ENCODE data around the gene IQCN.

IQCN gene

DNA sequence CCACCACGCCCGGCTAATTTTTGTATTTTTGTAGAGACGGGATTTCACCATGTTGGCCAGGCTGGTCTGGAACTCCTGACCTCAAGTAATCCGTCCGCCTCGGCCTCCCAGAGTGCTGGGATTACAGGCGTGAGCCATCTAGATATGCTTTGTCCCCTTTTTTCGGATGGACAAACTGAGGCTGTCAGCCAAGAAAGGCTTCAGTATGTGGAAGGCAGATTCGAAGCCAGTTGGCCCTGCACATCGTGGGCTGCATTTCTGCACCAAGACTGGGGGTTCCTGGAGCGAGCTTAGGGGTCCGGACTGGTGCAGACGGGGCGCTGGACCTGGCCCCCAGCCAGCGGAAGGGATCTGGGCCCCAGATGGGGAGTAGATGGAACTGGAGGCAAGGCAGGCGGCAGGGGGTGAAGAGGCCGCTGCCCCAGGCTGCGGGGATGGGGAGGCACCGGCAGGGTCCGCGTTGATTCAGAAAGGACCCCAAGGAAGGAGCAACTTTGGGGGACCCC, 16.8 kb upstream of the IQCN start:
- Histone ChIP-seq H3K4me3 (ENCODE audit: insufficient read length, low read depth) (peak overlapping the region; percentile 81), H3K27me3 (ENCODE audit: insufficient read depth, insufficient read length) (no peaks in the 10 kb centered on the region), H3K4me1 (ENCODE audit: insufficient read depth, insufficient read length) (peaks cover 32% of the 10 kb centered on the region), H3K36me3 (ENCODE audit: insufficient read depth, insufficient read length, low read length) (no peaks in the 10 kb centered on the region), H3K9me3 (ENCODE audit: insufficient read depth, low read length) (no peaks in the 10 kb centered on the region), H3K9ac (ENCODE audit: insufficient read length, low read depth) (peak overlapping the region; percentile 92)
- TF ChIP-seq ZNF274 (IDR thresholded peaks at IDR 0.05; ENCODE audit: low read depth, low read length) (no peak), YY1 (IDR thresholded peaks at IDR 0.05; ENCODE audit: insufficient read depth, insufficient read length) (no peak), SUZ12 (IDR thresholded peaks at IDR 0.05; ENCODE audit: extremely low read depth, insufficient read depth, insufficient read length) (no peak)
- no peak for DNase-seq (ENCODE audit: low read depth, low spot score)

DNA sequence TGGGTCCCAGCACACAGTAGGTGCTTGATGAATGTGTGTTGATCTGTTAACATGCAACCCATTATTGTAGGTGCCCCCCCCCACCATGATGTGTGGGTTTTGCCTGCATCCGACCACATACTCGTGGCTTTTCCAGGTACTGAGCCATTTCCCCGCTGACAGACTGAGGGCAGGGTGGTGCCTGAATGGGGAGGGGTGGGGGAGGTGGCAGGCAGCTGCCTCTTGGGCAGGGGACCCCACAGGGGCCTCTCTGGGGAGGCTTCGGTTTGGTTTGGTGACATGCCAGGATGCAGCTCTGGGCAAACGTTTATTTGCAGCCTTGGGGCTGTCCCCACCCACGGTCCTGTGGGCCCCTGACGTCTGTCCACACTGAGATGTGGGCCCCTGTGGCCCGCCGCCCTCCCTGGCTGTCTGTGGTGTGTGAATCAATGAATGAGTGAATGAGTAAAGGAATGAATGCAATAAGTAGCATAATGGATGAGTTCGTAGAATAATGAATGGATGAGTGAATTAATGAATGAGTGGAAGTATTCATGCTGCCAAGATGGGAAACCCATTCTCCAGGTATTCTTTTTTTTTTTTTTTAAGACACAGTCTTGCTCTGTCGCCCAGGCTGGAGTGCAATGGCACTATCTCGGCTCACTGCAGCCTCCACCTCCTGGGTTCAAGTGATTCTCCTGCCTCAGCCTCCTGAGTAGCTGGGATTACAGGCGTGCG, 16.2 kb upstream of the IQCN start:
- peak overlapping the region; percentile 36 for H3K9ac ChIP-seq (ENCODE audit: insufficient read length, low read depth)
- TF ChIP-seq ZNF274 (IDR thresholded peaks at IDR 0.05; ENCODE audit: low read depth, low read length) (no peak), YY1 (IDR thresholded peaks at IDR 0.05; ENCODE audit: insufficient read depth, insufficient read length) (no peak), SUZ12 (IDR thresholded peaks at IDR 0.05; ENCODE audit: extremely low read depth, insufficient read depth, insufficient read length) (no peak)
- no peaks in the 10 kb centered on the region for H3K36me3 ChIP-seq (ENCODE audit: insufficient read depth, insufficient read length, low read length)
- no peak overlapping the region for H3K4me3 ChIP-seq (ENCODE audit: insufficient read length, low read depth)
- no peaks in the 10 kb centered on the region for H3K9me3 ChIP-seq (ENCODE audit: insufficient read depth, low read length)
- DNase-seq (ENCODE audit: low read depth, low spot score), result no peak
- peaks cover 32% of the 10 kb centered on the region for H3K4me1 ChIP-seq (ENCODE audit: insufficient read depth, insufficient read length)
- H3K27me3 ChIP-seq (ENCODE audit: insufficient read depth, insufficient read length), result no peaks in the 10 kb centered on the region

DNA sequence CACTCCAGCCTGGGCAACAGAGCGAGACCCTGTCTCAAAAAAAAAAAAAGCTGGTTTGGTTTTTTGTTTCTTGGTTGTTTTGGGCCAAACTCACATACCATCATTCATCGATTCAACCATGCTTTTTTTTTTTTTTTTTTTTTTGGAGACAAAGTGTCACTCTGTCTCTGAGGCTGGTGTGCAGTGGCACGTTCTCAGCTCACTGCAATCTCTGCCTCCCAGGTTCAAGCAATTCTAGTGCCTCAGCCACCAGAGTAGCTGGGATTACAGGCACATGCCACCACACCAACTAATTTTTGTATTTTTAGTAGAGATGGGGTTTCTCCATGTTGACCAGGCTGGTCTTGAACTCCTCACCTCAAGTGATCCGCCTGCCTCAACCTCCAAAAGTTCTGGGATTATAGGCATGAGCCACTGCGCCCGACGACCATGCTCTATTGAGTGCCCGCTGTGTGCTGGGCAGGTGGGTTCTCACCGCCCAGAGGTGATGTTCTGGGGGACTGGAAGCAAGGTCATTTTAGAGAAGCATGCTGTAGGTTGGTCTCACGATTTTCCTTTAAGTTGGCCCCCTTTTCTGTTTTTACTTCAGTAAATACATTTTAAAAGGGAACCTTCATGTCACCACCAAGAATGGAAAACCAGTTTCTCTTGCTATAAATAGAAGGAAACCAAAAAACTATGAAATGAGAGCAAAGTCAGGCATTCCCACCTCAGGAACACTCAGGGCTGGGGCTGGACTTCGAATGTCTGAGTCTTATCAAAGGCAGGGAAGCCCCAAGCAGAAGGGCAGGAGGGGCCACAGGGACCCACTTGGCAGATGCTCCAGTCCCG, 15.4 kb upstream of the IQCN start:
- no peak for TF ChIP-seq SUZ12 (IDR thresholded peaks at IDR 0.05; ENCODE audit: extremely low read depth, insufficient read depth, insufficient read length)
- TF ChIP-seq ZNF274 (IDR thresholded peaks at IDR 0.05; ENCODE audit: low read depth, low read length), result no peak
- TF ChIP-seq YY1 (IDR thresholded peaks at IDR 0.05; ENCODE audit: insufficient read depth, insufficient read length), result no peak
- Histone ChIP-seq H3K27me3 (ENCODE audit: insufficient read depth, insufficient read length) (no peaks in the 10 kb centered on the region), H3K9ac (ENCODE audit: insufficient read length, low read depth) (peak overlapping the region; percentile 36), H3K4me1 (ENCODE audit: insufficient read depth, insufficient read length) (peaks cover 30% of the 10 kb centered on the region), H3K36me3 (ENCODE audit: insufficient read depth, insufficient read length, low read length) (no peaks in the 10 kb centered on the region), H3K9me3 (ENCODE audit: insufficient read depth, low read length) (no peaks in the 10 kb centered on the region), H3K4me3 (ENCODE audit: insufficient read length, low read depth) (no peak overlapping the region)
- no peak for DNase-seq (ENCODE audit: low read depth, low spot score)

DNA sequence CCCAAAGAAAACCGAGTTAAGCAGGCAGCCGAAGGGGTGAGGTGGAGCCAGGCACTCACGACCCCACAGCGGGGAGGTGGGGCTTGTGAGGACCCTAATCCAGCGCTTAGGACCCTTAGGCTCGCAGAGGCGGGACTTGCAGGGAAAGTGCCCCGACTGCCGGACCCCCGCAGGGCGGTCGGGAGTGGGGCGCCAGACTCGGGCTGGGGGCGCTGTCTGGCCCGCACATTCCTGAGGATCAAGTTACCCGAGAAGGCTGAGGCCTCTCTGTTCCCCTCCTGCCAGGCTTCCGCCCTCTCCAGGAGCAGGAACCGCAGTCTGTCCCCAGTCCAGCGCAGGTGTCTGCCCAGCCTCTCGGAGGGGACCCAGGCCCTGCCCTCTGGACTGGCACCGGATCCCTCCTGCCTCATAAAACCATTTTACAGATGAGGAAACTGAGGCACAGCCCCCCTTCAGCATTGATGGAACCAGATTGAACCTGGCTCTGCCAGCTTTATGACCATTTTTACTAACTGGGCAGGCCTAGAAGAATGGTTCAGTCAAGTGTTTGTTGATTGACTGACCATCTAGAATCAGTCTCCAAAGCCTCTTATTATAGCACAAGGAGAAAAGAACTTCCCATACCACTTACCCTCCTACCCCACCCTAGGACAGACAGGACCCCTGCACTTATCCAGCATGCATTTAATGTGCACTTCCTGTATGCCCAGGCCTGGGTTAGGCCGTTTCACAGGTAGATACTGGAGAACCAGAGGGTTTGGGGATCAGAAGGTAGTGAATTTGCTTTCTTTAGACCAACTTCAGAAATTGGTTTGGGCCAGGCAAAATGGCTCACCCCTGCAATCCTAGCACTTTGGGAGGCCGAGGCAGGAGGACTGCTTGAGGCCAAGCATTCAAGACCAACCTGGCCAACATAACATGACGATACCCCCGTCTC, 13.9 kb upstream of the IQCN start:
- no peak for DNase-seq (ENCODE audit: low read depth, low spot score)
- TF ChIP-seq ZNF274 (IDR thresholded peaks at IDR 0.05; ENCODE audit: low read depth, low read length), result no peak
- TF ChIP-seq YY1 (IDR thresholded peaks at IDR 0.05; ENCODE audit: insufficient read depth, insufficient read length), result no peak
- TF ChIP-seq SUZ12 (IDR thresholded peaks at IDR 0.05; ENCODE audit: extremely low read depth, insufficient read depth, insufficient read length), result no peak
- Histone ChIP-seq H3K27me3 (ENCODE audit: insufficient read depth, insufficient read length) (no peaks in the 10 kb centered on the region), H3K9me3 (ENCODE audit: insufficient read depth, low read length) (no peaks in the 10 kb centered on the region), H3K9ac (ENCODE audit: insufficient read length, low read depth) (peak overlapping the region; percentile 54), H3K4me1 (ENCODE audit: insufficient read depth, insufficient read length) (peaks cover 24% of the 10 kb centered on the region), H3K4me3 (ENCODE audit: insufficient read length, low read depth) (peak overlapping the region; percentile 36), H3K36me3 (ENCODE audit: insufficient read depth, insufficient read length, low read length) (no peaks in the 10 kb centered on the region)

DNA sequence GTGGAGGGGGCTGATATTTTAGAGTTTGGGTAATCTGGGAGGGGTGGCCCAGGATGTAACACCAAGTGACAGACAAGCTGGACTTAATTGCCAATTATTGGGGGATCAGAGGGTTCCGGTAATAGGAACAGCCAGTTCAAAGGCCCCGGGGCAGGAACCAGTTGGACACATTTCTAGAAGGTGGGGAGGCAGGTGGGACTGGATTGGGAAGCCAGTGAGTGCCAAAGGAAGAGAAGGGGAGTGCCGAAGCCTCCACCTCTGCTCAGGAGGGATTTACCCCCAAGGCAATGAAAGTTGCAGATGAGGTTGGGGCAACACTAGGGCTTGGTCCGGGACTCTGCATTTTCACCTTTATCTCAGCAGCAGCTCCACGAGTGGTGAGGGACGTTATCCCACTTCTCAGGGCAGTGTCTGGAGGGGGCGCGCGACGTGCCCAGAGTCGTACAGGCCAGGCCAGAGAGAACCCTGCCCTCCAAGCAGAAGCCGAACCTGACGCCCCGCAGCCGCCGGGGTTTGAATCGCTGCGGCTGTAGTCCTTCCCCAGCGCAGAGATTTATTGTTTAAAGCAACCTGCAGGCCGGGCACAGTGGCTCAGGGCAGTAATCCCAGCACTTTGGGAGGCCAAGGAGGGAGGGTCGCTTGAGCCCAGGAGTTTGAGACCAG, 12.9 kb upstream of the IQCN start:
- DNase-seq (ENCODE audit: low read depth, low spot score), result no peak
- Histone ChIP-seq H3K27me3 (ENCODE audit: insufficient read depth, insufficient read length) (no peaks in the 10 kb centered on the region), H3K9ac (ENCODE audit: insufficient read length, low read depth) (peak overlapping the region; percentile 54), H3K36me3 (ENCODE audit: insufficient read depth, insufficient read length, low read length) (no peaks in the 10 kb centered on the region), H3K4me3 (ENCODE audit: insufficient read length, low read depth) (peak overlapping the region; percentile 36), H3K9me3 (ENCODE audit: insufficient read depth, low read length) (no peaks in the 10 kb centered on the region), H3K4me1 (ENCODE audit: insufficient read depth, insufficient read length) (peaks cover 30% of the 10 kb centered on the region)
- TF ChIP-seq SUZ12 (IDR thresholded peaks at IDR 0.05; ENCODE audit: extremely low read depth, insufficient read depth, insufficient read length) (no peak), YY1 (IDR thresholded peaks at IDR 0.05; ENCODE audit: insufficient read depth, insufficient read length) (no peak), ZNF274 (IDR thresholded peaks at IDR 0.05; ENCODE audit: low read depth, low read length) (no peak)

DNA sequence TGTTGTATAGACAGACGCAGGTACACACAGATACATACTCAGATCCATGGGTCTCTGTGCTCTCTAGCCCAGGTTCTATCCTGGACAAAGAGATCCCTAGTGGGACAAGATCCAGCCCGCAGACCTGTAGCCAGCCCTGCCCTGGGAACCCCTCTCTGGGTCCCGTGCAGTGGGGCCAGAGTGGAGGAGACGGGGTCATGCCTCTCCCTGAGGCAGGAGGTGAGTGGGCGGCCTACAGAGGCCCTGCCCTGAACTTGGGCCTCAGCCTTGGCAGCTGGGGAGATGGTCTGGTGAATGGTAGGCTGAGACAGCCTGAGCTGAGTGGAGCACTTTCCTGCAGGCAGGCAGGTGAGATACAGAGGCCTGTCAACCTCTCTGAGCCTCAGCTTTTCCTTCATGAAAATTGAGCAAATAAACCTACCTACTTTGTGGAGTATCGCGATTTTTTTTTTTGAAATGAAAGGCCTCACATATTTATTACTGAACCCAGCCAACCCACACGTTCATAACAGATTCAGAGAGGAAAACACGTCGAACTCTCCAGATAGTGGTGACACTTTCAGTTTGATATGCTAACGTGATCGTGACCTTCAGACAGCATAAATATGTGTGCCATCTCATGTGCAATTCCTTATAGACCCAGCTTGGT, 10.6 kb upstream of the IQCN start:
- no peak for DNase-seq (ENCODE audit: low read depth, low spot score)
- peaks cover 8% of the 10 kb centered on the region for H3K36me3 ChIP-seq (ENCODE audit: insufficient read depth, insufficient read length, low read length)
- no peaks in the 10 kb centered on the region for H3K27me3 ChIP-seq (ENCODE audit: insufficient read depth, insufficient read length)
- no peaks in the 10 kb centered on the region for H3K9me3 ChIP-seq (ENCODE audit: insufficient read depth, low read length)
- no peak overlapping the region for H3K4me3 ChIP-seq (ENCODE audit: insufficient read length, low read depth)
- TF ChIP-seq ZNF274 (IDR thresholded peaks at IDR 0.05; ENCODE audit: low read depth, low read length) (no peak), SUZ12 (IDR thresholded peaks at IDR 0.05; ENCODE audit: extremely low read depth, insufficient read depth, insufficient read length) (no peak), YY1 (IDR thresholded peaks at IDR 0.05; ENCODE audit: insufficient read depth, insufficient read length) (no peak)
- peaks cover 24% of the 10 kb centered on the region for H3K4me1 ChIP-seq (ENCODE audit: insufficient read depth, insufficient read length)
- peak overlapping the region; percentile 33 for H3K9ac ChIP-seq (ENCODE audit: insufficient read length, low read depth)

Data from NT2/D1 (cell line).